Stimulated activated CD8-positive, alpha-beta memory T cell treated with anti-CD3 and anti-CD28 coated beads, Interleukin-15, amount 100 ng/mL, for 4 hours (primary cell): ENCODE results near the gene SERAC1.
"Not testable (repeated sequence)": the region's sequence is repeated elsewhere in the genome, so short reads cannot be mapped to it uniquely, and the experiment has no call there.

Experiments used
- DNase-seq, 2 donors: peaks; one replicate each; pipeline ENCODE4 v3.0.0-alpha.2; 2020; ENCODE audit warnings: low read depth in 2 of 2

SERAC1 gene

GRCh38 chr6:158174514-158174913 is 6.5 kb upstream of the SERAC1 start:
- no peak for DNase-seq

GRCh38 chr6:158174024-158174423 is 6.0 kb upstream of the SERAC1 start:
- no peak for DNase-seq

GRCh38 chr6:158172001-158172400 is 3.9 kb upstream of the SERAC1 start:
- DNase-seq, result no peak

- DNase-seq, result no peak
These were observed 2.6 kb upstream of the SERAC1 start for GRCh38 chr6:158170656-158171081.

GRCh38 chr6:158169634-158170033 is 1.6 kb upstream of the SERAC1 start:
- not testable (repeated sequence) for DNase-seq

GRCh38 chr6:158165919-158166416 is 2.1 kb downstream of the SERAC1 start:
- DNase-seq, result no peak

GRCh38 chr6:158164579-158165170 is 3.4 kb downstream of the SERAC1 start:
- no peak for DNase-seq

GRCh38 chr6:158161566-158162254 is 6.4 kb downstream of the SERAC1 start:
- no peak for DNase-seq

- DNase-seq, result no peak
These were observed 7.0 kb downstream of the SERAC1 start for GRCh38 chr6:158160932-158161539.

GRCh38 chr6:158158748-158159147 is 9.3 kb downstream of the SERAC1 start:
- DNase-seq, result no peak

GRCh38 chr6:158158123-158158522 is 9.9 kb downstream of the SERAC1 start:
- no peak for DNase-seq

GRCh38 chr6:158157064-158157764 is 10.8 kb downstream of the SERAC1 start:
- DNase-seq, result no peak

GRCh38 chr6:158154816-158155215 is 13.2 kb downstream of the SERAC1 start:
- no peak for DNase-seq

GRCh38 chr6:158153576-158153975 is 14.5 kb downstream of the SERAC1 start:
- DNase-seq, result no peak

- DNase-seq, result no peak
These were observed 15.4 kb downstream of the SERAC1 start for GRCh38 chr6:158152659-158153058.

- not testable (repeated sequence) for DNase-seq
These were observed 16.0 kb downstream of the SERAC1 start for GRCh38 chr6:158152025-158152424.

- no peak for DNase-seq
These were observed 17.4 kb downstream of the SERAC1 start for GRCh38 chr6:158150701-158151100.

- DNase-seq, result no peak
These were observed 18.4 kb downstream of the SERAC1 start for GRCh38 chr6:158149641-158150040.

- no peak for DNase-seq
These were observed 24.4 kb downstream of the SERAC1 start for GRCh38 chr6:158143700-158144099.

- DNase-seq, result no peak
These were observed 25.3 kb downstream of the SERAC1 start for GRCh38 chr6:158142789-158143188.

GRCh38 chr6:158131926-158132325 is 36.1 kb downstream of the SERAC1 start:
- DNase-seq, result no peak

GRCh38 chr6:158125271-158125670 is 42.8 kb downstream of the SERAC1 start:
- no peak for DNase-seq
